DND-41 (cell line): ENCODE data around the gene RAF1.

ENCODE experiments used
- ATAC-seq: fragments of 200-7000 bp; cut with Tn5 transposase; 3 replicates; pipeline ENCODE4 v1.9.1; 2021; ENCODE audit warnings: low read depth; ENCODE audit not compliant: insufficient read depth
- DNase-seq: peaks from one replicate; pipeline ENCODE4 v3.0.0-alpha.2; 2020
- H2AFZ ChIP-seq: 2 replicates; pipeline ENCODE4 v1.6.0; 2012; ENCODE audit warnings: low read depth, low read length
- H3K27ac ChIP-seq: 2 replicates; pipeline ENCODE4 v1.5.1; 2012; ENCODE audit warnings: low read length, inconsistent platforms
- H3K27me3 ChIP-seq: fragments of 200-600 bp; sonication (generic); 2 replicates; pipeline ENCODE4 v1.6.0; 2012; ENCODE audit warnings: low read length, mild to moderate bottlenecking, inconsistent platforms; ENCODE audit not compliant: insufficient read depth, poor library complexity
- H3K36me3 ChIP-seq: 2 replicates; pipeline ENCODE4 v1.5.1; 2012; ENCODE audit warnings: low read length, inconsistent platforms; ENCODE audit not compliant: insufficient read depth
- H3K4me1 ChIP-seq: 2 replicates; pipeline ENCODE4 v1.5.1; 2012; ENCODE audit warnings: mild to moderate bottlenecking, low read length; ENCODE audit not compliant: insufficient read depth
- H3K4me2 ChIP-seq: 2 replicates; pipeline ENCODE4 v1.6.0; 2012; ENCODE audit warnings: mild to moderate bottlenecking, moderate library complexity, low read length, inconsistent platforms; ENCODE audit not compliant: insufficient read depth
- H3K4me3 ChIP-seq, 2 experiments: fragments of 200-600 bp in 1 of 2; shearing (Covaris generic) in 1 of 2; 2 replicates each; pipeline ENCODE4 v1.5.1; 2012 to 2016; ENCODE audit warnings: inconsistent platforms in 2 of 2, low read length in 2 of 2, mild to moderate bottlenecking in 2 of 2, low read depth in 1 of 2, moderate library complexity in 1 of 2
- H3K79me2 ChIP-seq: 2 replicates; pipeline ENCODE4 v1.6.0; 2012; ENCODE audit warnings: low read length, inconsistent platforms; ENCODE audit not compliant: insufficient read depth
- H3K9ac ChIP-seq: 2 replicates; pipeline ENCODE4 v1.6.0; 2012; ENCODE audit warnings: low read depth, mild to moderate bottlenecking, inconsistent platforms, low read length, moderate library complexity
- H3K9me3 ChIP-seq: 2 replicates; pipeline ENCODE4 v1.5.1; 2012; ENCODE audit warnings: low read length, moderate library complexity, mild to moderate bottlenecking, inconsistent platforms; ENCODE audit not compliant: insufficient read depth, severe bottlenecking
- H4K20me1 ChIP-seq: 2 replicates; pipeline ENCODE4 v1.6.0; 2012; ENCODE audit warnings: low read length; ENCODE audit not compliant: insufficient read depth
- EZH2 ChIP-seq: IDR thresholded peaks from 3 replicates; pipeline ENCODE4 v1.6.1; 2012; ENCODE audit warnings: borderline replicate concordance, low read depth, mild to moderate bottlenecking, moderate library complexity, low read length, inconsistent platforms; ENCODE audit not compliant: severe bottlenecking
- TF ChIP-seq, protein P1 (sequence below): IDR thresholded peaks from 2 replicates; pipeline ENCODE4 v1.5.1; 2012; ENCODE audit warnings: borderline replicate concordance, low read length, moderate library complexity, mild to moderate bottlenecking; ENCODE audit not compliant: poor library complexity, severe bottlenecking; ENCODE audit errors: extremely low read depth

The RAF1 gene

DNA sequence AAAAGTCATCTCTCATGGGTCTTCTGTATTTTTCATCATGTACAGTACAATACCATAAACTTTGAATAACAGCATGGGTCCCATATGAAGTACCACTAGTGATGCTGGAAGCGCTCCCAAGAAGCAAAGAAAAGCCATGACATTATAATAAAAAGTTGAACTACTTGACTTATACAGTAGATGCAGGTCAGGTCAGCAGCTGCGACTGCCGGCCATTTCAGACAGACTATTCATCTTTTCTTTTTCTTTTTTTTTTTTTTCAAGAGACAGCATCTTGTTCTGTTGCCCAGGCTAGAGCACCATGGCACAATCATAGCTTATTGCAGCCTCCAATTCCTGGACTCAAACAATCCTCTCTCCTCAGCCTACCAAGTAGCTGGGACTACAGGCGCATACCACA is 10.2 kb downstream of the RAF1 start:
- H3K9me3 ChIP-seq, result no peaks in the 10 kb centered on the region
- peaks cover 99% of the 10 kb centered on the region for H3K79me2 ChIP-seq
- H3K27ac ChIP-seq, result no peak overlapping the region
- DNase-seq (no peak), ATAC-seq (no peak)
- peaks cover 5% of the 10 kb centered on the region; the same call in 1 of the 2 replicates for H3K36me3 ChIP-seq
- peaks cover 76% of the 10 kb centered on the region for H4K20me1 ChIP-seq
- H3K4me3 ChIP-seq, result no peak overlapping the region
- no peaks in the 10 kb centered on the region for H3K27me3 ChIP-seq
- 0 out of 2 replicates have a peak, but pooled peaks cover 4% of the 10 kb centered on the region for H3K4me1 ChIP-seq
- H2AFZ ChIP-seq, result no peak overlapping the region
- no peak overlapping the region for H3K9ac ChIP-seq
- no peak overlapping the region for H3K4me2 ChIP-seq
- TF ChIP-seq, protein P1, sequence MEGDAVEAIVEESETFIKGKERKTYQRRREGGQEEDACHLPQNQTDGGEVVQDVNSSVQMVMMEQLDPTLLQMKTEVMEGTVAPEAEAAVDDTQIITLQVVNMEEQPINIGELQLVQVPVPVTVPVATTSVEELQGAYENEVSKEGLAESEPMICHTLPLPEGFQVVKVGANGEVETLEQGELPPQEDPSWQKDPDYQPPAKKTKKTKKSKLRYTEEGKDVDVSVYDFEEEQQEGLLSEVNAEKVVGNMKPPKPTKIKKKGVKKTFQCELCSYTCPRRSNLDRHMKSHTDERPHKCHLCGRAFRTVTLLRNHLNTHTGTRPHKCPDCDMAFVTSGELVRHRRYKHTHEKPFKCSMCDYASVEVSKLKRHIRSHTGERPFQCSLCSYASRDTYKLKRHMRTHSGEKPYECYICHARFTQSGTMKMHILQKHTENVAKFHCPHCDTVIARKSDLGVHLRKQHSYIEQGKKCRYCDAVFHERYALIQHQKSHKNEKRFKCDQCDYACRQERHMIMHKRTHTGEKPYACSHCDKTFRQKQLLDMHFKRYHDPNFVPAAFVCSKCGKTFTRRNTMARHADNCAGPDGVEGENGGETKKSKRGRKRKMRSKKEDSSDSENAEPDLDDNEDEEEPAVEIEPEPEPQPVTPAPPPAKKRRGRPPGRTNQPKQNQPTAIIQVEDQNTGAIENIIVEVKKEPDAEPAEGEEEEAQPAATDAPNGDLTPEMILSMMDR, result no peak
- TF ChIP-seq EZH2, result no peak

DNA sequence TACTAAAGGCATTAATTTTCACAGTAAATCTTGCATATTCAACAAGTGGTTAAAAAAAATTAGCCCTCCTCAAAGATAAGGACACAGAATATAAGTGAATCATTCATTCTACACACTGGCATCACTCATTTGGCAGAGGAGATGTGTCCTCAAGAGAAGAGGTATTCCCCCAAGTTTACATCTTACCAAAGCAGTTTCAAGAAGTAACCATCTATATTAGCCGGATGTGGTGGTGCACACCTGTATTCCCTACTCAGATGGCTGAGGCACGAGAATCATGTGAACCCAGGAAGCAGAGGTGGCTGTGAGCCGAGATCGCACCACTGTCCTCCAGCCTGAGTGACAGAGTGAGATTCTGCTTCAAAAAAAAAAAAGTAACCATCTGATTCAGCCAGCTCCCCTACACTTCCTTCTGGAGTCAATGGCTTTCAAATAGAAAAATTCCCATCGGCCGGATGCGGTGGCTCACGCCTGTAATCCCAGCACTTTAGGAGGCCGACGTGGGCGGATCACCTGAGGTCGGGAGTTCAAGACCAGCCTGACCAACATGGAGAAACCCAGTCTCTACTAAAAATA is 15.4 kb downstream of the RAF1 start:
- no peak overlapping the region for H3K4me2 ChIP-seq
- no peaks in the 10 kb centered on the region for H3K9me3 ChIP-seq
- ATAC-seq, result peak; percentile 58
- no peak for DNase-seq
- TF ChIP-seq, protein P1, result no peak
- no peak for TF ChIP-seq EZH2
- no peaks in the 10 kb centered on the region for H3K27me3 ChIP-seq
- H3K36me3 ChIP-seq, result no peaks in the 10 kb centered on the region
- H3K79me2 ChIP-seq, result peaks cover 99% of the 10 kb centered on the region
- H3K4me1 ChIP-seq, result no peaks in the 10 kb centered on the region
- H3K9ac ChIP-seq, result no peak overlapping the region
- peaks cover 66% of the 10 kb centered on the region for H4K20me1 ChIP-seq
- no peak overlapping the region for H3K4me3 ChIP-seq
- no peak overlapping the region for H2AFZ ChIP-seq
- H3K27ac ChIP-seq, result no peak overlapping the region

DNA sequence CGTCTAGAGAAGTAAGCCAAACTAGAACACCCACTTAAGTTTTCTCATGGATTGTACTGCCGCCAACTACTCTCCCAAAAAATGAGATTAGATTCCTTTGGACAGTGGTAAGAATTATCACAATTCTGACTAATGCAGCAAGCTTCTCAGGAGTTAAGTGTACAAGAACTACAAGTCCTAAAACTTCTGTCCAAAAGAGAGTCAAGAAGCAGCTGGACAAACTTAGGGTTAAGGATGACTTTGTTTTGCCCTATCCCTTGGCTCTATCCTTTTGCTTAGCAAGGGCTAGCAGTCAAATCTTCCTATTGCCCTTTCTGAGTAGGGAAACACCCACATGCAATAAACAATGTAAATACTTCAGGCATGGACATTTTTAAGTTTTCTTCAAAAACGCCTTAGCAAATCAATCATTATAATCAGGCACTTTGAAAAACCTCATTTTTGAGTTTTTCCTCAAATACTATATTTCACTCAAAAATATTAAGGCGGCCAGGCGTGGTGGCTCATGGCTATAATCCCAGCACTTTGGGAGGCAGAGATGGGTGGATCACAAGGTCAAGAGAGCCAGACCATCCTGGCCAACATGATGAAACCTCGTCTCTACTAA is 19.5 kb downstream of the RAF1 start:
- H3K27ac ChIP-seq, result no peak overlapping the region
- peaks cover 2% of the 10 kb centered on the region; the same call in 1 of the 2 replicates for H3K36me3 ChIP-seq
- H3K9me3 ChIP-seq, result no peaks in the 10 kb centered on the region
- H3K4me1 ChIP-seq, result no peaks in the 10 kb centered on the region
- H2AFZ ChIP-seq, result no peak overlapping the region
- no peaks in the 10 kb centered on the region for H3K27me3 ChIP-seq
- no peak overlapping the region for H3K9ac ChIP-seq
- DNase-seq (no peak), ATAC-seq (no peak)
- no peak overlapping the region for H3K4me2 ChIP-seq
- H4K20me1 ChIP-seq, result peaks cover 51% of the 10 kb centered on the region
- no peak overlapping the region for H3K4me3 ChIP-seq
- peaks cover 96% of the 10 kb centered on the region for H3K79me2 ChIP-seq
- TF ChIP-seq, protein P1, result no peak
- TF ChIP-seq EZH2, result no peak
